CD4-positive, alpha-beta T cell (primary cell): ENCODE results near the gene RORC. TPM values are rescaled to one million over a fixed set of nuclear protein-coding genes. Genes with fewer than 3 reads are reported as not detected.

ENCODE experiments used
- ATAC-seq: fragments of 200-7000 bp; cut with Tn5 transposase; one replicate; pipeline ENCODE4 v1.10.0; 2022; ENCODE audit warnings: mild to moderate bottlenecking; ENCODE audit not compliant: poor library complexity
- CTCF ChIA-PET: fragments of 350-600 bp; sonication (Branson Sonifier 250); formaldehyde crosslinking; loops from one replicate; lab custom pipeline; 2021; ENCODE audit warnings: antibody characterized with exemption, inconsistent platforms; lab: Charles Lee
- POLR2A ChIA-PET: fragments of 350-600 bp; sonication (Branson Sonifier 250); formaldehyde crosslinking; loops from one replicate; lab custom pipeline; 2021; ENCODE audit warnings: antibody characterized with exemption, inconsistent platforms; lab: Charles Lee
- DNase-seq, 14 experiments: peaks; one replicate each; pipeline ENCODE4 v3.0.0-alpha.2; 2013 to 2020; ENCODE audit warnings: mixed read lengths in 2 of 14
- H3K27ac ChIP-seq, 2 donors: one replicate each; pipeline versions ENCODE4 v1.5.1 to v1.7.0; 2013; ENCODE audit warnings: low read length in 2 of 2, low read depth in 1 of 2, mild to moderate bottlenecking in 1 of 2
- H3K27me3 ChIP-seq, 2 experiments: 1 replicate in 1 of 2; 2 replicates in 1 of 2; pipeline versions ENCODE4 v1.6.1 to v1.7.0; 2013; ENCODE audit warnings: low read length in 2 of 2, control low read depth in 1 of 2, mild to moderate bottlenecking in 1 of 2, moderate library complexity in 1 of 2; ENCODE audit not compliant: insufficient read depth in 2 of 2, control insufficient read depth in 1 of 2
- H3K36me3 ChIP-seq: one replicate; pipeline ENCODE4 v1.6.1; 2013; ENCODE audit warnings: low read length, control low read depth; ENCODE audit not compliant: insufficient read depth
- H3K4me1 ChIP-seq: one replicate; pipeline ENCODE4 v1.6.1; 2013; ENCODE audit warnings: low read length, control low read depth; ENCODE audit not compliant: insufficient read depth
- H3K4me3 ChIP-seq: one replicate; pipeline ENCODE4 v1.5.1; 2013; ENCODE audit warnings: mild to moderate bottlenecking, low read length, moderate library complexity
- H3K9me3 ChIP-seq, 2 experiments: 1 replicate in 1 of 2; 2 replicates in 1 of 2; pipeline versions ENCODE4 v1.6.1 to v1.7.0; 2013; ENCODE audit warnings: low read length in 2 of 2, mild to moderate bottlenecking in 2 of 2, control low read depth in 1 of 2, moderate library complexity in 1 of 2; ENCODE audit not compliant: control insufficient read depth in 1 of 2, insufficient read depth in 1 of 2
- H3K27ac Mint-ChIP-seq: one replicate; pipeline ENCODE4 v1.8.0; 2020; ENCODE audit warnings: mixed read lengths
- H3K27me3 Mint-ChIP-seq: one replicate; pipeline ENCODE4 v1.8.0; 2021; ENCODE audit warnings: mixed read lengths
- H3K36me3 Mint-ChIP-seq: one replicate; pipeline ENCODE4 v1.8.0; 2021; ENCODE audit warnings: low read depth, mixed read lengths
- H3K4me1 Mint-ChIP-seq: one replicate; pipeline ENCODE4 v1.8.0; 2021; ENCODE audit warnings: low read depth, mixed read lengths
- H3K4me3 Mint-ChIP-seq: one replicate; pipeline ENCODE4 v1.8.0; 2020; ENCODE audit warnings: mild to moderate bottlenecking, mixed read lengths
- H3K9me3 Mint-ChIP-seq: one replicate; pipeline ENCODE4 v1.8.0; 2020; ENCODE audit warnings: mixed read lengths
- intact Hi-C, 2 experiments: fragments of 100-400 bp; cut with DNase I in 1 of 2; cut with micrococcal nuclease in 1 of 2; formaldehyde crosslinking; loops; one replicate each; pipeline versions ENCODE4 v1.15.1 to v1.9.0; 2023 to 2025; cut with DNase I, micrococcal nuclease
- total RNA-seq, 174 experiments: library from RNA in 2 of 174; stranded (reverse) in 2 of 174; gene quantifications; one replicate each; pipeline ENCODE4 v1.2.3 and lab custom pipeline; 2021 to 2026
- TF ChIP-seq, protein P1 (sequence below): fragments of 200-600 bp; IDR thresholded peaks from one replicate; pipeline ENCODE4 v1.8.0; 2022; ENCODE audit warnings: antibody characterized with exemption, mild to moderate bottlenecking

Gene RORC
- total RNA-seq, 2 experiments from 2014 or later: 3.6 to 3.7 TPM

DNA sequence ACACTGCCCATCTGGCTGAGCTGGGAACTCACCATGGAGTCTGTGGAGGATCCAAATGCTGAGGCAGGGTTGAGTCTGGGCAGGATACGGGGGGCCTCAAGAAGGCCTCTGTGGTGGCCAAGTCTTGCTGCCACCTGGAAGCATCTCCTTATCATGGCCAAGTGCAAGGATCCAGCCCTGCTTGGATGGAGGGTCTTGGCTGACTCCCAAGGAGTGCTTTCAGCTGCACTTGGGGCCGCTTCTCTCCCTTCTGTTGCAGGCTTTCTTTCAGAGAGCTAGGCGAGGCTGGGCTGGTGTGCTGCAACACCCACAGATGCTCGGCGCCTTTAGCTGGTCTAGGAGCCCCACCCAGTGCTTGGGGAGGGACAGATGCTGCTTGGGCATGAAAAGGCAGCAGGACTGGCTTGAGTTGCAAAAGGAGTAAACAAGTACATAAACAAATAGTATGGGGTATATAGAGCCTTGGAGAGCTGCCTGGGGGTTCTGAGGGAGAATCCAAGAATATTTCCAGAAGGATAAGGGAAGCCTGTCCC, 21.9 kb upstream of the RORC start, which contains the start of gene THEM5:
TSS of gene THEM5 (minus strand) at position 302 of the 533 bp plus-strand sequence. CDS start at position 155, 147 bp downstream.
- H3K4me1 Mint-ChIP-seq: no peaks in the 10 kb centered on the region
- H3K27ac ChIP-seq: no peak within 1 kb of the TSS
- ChIA-PET POLR2A (no interaction called here), CTCF (no interaction called here)
- no peak within 1 kb of the TSS for H3K4me3 ChIP-seq
- H3K27me3 Mint-ChIP-seq: no peaks in the 10 kb centered on the region
- no peak for ATAC-seq
- H3K36me3 ChIP-seq: peaks cover 5% of the 10 kb centered on the region
- H3K27ac Mint-ChIP-seq: no peak within 1 kb of the TSS
- H3K27me3 ChIP-seq: no peaks in the 10 kb centered on the region
- DNase-seq: no peak
- H3K4me3 Mint-ChIP-seq: no peak within 1 kb of the TSS
- H3K36me3 Mint-ChIP-seq: no peaks in the 10 kb centered on the region
- no peaks in the 10 kb centered on the region for H3K9me3 Mint-ChIP-seq
- no peaks in the 10 kb centered on the region for H3K9me3 ChIP-seq
- intact Hi-C loops: no loop called here
- TF ChIP-seq, protein P1, sequence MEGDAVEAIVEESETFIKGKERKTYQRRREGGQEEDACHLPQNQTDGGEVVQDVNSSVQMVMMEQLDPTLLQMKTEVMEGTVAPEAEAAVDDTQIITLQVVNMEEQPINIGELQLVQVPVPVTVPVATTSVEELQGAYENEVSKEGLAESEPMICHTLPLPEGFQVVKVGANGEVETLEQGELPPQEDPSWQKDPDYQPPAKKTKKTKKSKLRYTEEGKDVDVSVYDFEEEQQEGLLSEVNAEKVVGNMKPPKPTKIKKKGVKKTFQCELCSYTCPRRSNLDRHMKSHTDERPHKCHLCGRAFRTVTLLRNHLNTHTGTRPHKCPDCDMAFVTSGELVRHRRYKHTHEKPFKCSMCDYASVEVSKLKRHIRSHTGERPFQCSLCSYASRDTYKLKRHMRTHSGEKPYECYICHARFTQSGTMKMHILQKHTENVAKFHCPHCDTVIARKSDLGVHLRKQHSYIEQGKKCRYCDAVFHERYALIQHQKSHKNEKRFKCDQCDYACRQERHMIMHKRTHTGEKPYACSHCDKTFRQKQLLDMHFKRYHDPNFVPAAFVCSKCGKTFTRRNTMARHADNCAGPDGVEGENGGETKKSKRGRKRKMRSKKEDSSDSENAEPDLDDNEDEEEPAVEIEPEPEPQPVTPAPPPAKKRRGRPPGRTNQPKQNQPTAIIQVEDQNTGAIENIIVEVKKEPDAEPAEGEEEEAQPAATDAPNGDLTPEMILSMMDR: no peak
- H3K4me1 ChIP-seq: peaks cover 3% of the 10 kb centered on the region

DNA sequence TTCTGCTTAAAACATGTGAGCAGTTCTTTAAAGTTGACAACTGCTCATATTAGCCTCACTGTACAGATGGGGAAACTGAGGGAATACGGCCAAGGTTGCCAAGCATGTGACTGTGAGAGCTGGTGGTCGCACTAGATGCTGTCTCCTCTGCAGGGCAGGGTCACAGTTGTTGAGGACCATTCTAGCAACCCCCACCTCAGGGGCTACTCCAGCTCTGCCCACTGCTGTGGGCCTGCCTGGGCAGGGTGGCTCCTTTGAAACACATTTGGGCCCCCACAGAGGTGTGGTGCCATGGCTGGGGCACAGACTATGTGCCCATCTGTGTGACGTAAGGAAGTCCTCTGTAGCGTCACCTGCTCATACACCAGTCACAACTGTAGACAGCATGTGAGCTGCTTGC, 21.1 kb upstream of the RORC start:
- Histone ChIP-seq H3K36me3 (peaks cover 5% of the 10 kb centered on the region), H3K27ac (no peak overlapping the region), H3K9me3 (no peaks in the 10 kb centered on the region), H3K4me1 (peaks cover 3% of the 10 kb centered on the region), H3K4me3 (no peak overlapping the region), H3K27me3 (no peaks in the 10 kb centered on the region)
- TF ChIP-seq, protein P1: no peak
- no peaks in the 10 kb centered on the region for H3K9me3 Mint-ChIP-seq
- ATAC-seq: no peak
- H3K4me1 Mint-ChIP-seq: no peaks in the 10 kb centered on the region
- ChIA-PET CTCF (no interaction called here), POLR2A (no interaction called here)
- no peaks in the 10 kb centered on the region for H3K36me3 Mint-ChIP-seq
- intact Hi-C loops: no loop called here
- H3K27ac Mint-ChIP-seq: no peak overlapping the region
- no peak overlapping the region for H3K4me3 Mint-ChIP-seq
- no peaks in the 10 kb centered on the region for H3K27me3 Mint-ChIP-seq
- no peak for DNase-seq

DNA sequence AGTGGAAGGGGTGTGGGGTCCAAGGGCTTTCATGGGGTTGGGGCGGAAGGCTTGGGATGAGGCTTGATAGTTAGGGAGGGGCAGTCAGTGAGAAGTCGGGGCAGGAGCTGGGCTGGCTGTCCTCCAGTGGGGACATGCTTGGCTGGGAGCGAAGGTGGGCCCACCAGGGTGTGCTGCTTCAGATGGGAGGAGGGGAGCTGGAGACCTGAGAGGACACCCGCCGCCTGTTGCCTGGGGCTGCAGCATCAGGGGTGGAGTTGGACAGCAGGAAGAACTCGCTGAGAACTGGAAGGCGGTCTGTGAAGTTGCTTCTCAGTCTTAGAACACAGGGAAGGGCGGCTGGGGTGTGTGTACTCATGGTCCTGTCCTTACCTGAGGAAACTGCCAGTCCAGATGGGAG, 20.3 kb upstream of the RORC start:
- no peaks in the 10 kb centered on the region for H3K9me3 Mint-ChIP-seq
- TF ChIP-seq, protein P1: no peak
- DNase-seq (no peak), ATAC-seq (no peak)
- no peak overlapping the region for H3K4me3 ChIP-seq
- ChIA-PET CTCF (no interaction called here), POLR2A (no interaction called here)
- intact Hi-C loops: no loop called here
- H3K4me3 Mint-ChIP-seq: no peak overlapping the region
- no peaks in the 10 kb centered on the region for H3K4me1 Mint-ChIP-seq
- H3K27me3 ChIP-seq: no peaks in the 10 kb centered on the region
- no peaks in the 10 kb centered on the region for H3K9me3 ChIP-seq
- H3K36me3 ChIP-seq: peaks cover 5% of the 10 kb centered on the region
- H3K4me1 ChIP-seq: peaks cover 5% of the 10 kb centered on the region
- H3K27ac ChIP-seq: no peak overlapping the region
- no peak overlapping the region for H3K27ac Mint-ChIP-seq
- H3K36me3 Mint-ChIP-seq: no peaks in the 10 kb centered on the region
- no peaks in the 10 kb centered on the region for H3K27me3 Mint-ChIP-seq
